Measurements from ENCODE around the gene RPS18. TPM values are rescaled to one million over a fixed set of nuclear protein-coding genes. Genes with fewer than 3 reads are reported as not detected.
A peak's percentile ranks its signal among the peaks of the same experiment; 100 is the strongest.

Gene RPS18
- total and polyA plus RNA-seq, 2 of the 13 experiments (the other 11 are each of a cell fraction or from before 2014, with no cell fraction given) = 3,896 to 5,806 TPM

DNA sequence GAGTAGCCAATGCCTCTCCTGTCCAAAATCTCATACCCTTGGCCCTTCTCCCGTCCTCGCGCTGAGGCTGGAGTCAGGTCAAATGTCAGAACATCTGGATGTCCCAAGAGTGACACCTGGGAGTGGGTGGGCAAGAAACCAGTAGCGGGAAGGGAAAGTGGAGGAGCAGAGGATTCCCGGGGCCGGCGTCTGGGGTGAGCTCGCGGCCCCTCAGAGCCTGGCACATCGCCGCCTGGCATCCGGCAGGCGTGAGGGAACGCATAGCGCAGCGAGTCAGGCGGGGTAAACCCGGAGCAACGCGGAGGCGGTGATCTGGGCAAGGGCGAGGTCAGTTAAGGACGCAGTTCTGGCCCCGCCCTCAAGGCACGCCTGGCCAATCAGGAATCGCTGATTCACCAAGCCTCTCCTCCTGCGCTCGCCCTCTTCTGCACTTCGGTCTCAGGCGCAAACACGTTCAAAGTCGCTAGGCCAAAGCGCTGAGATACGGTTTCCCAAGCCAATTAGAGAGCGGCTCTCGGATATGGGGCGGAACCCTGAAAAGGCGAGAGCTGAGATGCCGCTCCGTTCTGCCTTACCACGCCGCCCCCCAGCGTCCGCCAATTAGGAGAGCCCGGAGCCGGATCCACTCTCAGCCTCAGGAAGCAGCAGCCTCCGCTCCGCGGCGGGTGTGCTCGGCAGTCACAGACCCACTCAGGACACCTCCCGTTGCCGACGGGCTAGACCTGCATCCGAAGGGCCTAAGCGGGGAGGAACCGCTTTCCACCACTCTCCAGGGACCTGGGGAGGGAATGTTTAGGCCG lies 22.7 kb upstream of the RPS18 start (continued):
- TF ChIP-seq ZSCAN9 (CRISPR knock-in tag; IDR thresholded peaks at IDR 0.05; ENCODE audit: borderline replicate concordance) = no peak; the same call in 1 of the 2 replicates
- TF ChIP-seq CAMTA2 (CRISPR knock-in tag; IDR thresholded peaks at IDR 0.05; ENCODE audit: borderline replicate concordance) = no peak
- TF ChIP-seq ZC3H4 (CRISPR knock-in tag; IDR thresholded peaks at IDR 0.05; ENCODE audit: borderline replicate concordance) = no peak; the same call in 1 of the 2 replicates
- TF ChIP-seq ZNF225 (CRISPR knock-in tag; IDR thresholded peaks at IDR 0.05) = peak; percentile 95
- TF ChIP-seq, protein P1, sequence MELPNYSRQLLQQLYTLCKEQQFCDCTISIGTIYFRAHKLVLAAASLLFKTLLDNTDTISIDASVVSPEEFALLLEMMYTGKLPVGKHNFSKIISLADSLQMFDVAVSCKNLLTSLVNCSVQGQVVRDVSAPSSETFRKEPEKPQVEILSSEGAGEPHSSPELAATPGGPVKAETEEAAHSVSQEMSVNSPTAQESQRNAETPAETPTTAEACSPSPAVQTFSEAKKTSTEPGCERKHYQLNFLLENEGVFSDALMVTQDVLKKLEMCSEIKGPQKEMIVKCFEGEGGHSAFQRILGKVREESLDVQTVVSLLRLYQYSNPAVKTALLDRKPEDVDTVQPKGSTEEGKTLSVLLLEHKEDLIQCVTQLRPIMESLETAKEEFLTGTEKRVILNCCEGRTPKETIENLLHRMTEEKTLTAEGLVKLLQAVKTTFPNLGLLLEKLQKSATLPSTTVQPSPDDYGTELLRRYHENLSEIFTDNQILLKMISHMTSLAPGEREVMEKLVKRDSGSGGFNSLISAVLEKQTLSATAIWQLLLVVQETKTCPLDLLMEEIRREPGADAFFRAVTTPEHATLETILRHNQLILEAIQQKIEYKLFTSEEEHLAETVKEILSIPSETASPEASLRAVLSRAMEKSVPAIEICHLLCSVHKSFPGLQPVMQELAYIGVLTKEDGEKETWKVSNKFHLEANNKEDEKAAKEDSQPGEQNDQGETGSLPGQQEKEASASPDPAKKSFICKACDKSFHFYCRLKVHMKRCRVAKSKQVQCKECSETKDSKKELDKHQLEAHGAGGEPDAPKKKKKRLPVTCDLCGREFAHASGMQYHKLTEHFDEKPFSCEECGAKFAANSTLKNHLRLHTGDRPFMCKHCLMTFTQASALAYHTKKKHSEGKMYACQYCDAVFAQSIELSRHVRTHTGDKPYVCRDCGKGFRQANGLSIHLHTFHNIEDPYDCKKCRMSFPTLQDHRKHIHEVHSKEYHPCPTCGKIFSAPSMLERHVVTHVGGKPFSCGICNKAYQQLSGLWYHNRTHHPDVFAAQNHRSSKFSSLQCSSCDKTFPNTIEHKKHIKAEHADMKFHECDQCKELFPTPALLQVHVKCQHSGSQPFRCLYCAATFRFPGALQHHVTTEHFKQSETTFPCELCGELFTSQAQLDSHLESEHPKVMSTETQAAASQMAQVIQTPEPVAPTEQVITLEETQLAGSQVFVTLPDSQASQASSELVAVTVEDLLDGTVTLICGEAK (IDR thresholded peaks at IDR 0.05) = no peak
- TF ChIP-seq, protein P1 (CRISPR knock-in tag; IDR thresholded peaks at IDR 0.05) = 0 out of 2 replicates have a peak, but pooled peaks have one; percentile 54
- TF ChIP-seq, protein P2, sequence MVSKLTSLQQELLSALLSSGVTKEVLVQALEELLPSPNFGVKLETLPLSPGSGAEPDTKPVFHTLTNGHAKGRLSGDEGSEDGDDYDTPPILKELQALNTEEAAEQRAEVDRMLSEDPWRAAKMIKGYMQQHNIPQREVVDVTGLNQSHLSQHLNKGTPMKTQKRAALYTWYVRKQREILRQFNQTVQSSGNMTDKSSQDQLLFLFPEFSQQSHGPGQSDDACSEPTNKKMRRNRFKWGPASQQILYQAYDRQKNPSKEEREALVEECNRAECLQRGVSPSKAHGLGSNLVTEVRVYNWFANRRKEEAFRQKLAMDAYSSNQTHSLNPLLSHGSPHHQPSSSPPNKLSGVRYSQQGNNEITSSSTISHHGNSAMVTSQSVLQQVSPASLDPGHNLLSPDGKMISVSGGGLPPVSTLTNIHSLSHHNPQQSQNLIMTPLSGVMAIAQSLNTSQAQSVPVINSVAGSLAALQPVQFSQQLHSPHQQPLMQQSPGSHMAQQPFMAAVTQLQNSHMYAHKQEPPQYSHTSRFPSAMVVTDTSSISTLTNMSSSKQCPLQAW (CRISPR knock-in tag; IDR thresholded peaks at IDR 0.05) = peak; percentile 12
- TF ChIP-seq, protein P3, sequence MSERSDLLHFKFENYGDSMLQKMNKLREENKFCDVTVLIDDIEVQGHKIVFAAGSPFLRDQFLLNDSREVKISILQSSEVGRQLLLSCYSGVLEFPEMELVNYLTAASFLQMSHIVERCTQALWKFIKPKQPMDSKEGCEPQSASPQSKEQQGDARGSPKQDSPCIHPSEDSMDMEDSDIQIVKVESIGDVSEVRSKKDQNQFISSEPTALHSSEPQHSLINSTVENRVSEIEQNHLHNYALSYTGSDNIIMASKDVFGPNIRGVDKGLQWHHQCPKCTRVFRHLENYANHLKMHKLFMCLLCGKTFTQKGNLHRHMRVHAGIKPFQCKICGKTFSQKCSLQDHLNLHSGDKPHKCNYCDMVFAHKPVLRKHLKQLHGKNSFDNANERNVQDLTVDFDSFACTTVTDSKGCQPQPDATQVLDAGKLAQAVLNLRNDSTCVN (CRISPR knock-in tag; IDR thresholded peaks at IDR 0.05; ENCODE audit: borderline replicate concordance) = 0 out of 2 replicates have a peak, but pooled peaks have one; percentile 65
- peak; percentile 85 for TF ChIP-seq ESRRA (CRISPR knock-in tag; IDR thresholded peaks at IDR 0.05; ENCODE audit: low read depth)
- TF ChIP-seq, protein P4, sequence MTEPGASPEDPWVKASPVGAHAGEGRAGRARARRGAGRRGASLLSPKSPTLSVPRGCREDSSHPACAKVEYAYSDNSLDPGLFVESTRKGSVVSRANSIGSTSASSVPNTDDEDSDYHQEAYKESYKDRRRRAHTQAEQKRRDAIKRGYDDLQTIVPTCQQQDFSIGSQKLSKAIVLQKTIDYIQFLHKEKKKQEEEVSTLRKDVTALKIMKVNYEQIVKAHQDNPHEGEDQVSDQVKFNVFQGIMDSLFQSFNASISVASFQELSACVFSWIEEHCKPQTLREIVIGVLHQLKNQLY (CRISPR knock-in tag; IDR thresholded peaks at IDR 0.05) = no peak
- TF ChIP-seq ASH2L (IDR thresholded peaks at IDR 0.05; ENCODE audit: insufficient read length, low read depth, low read length) = peak; percentile 85

All from HepG2 (cell line).